Ureter (tissue), 1 donor: ENCODE results near the gene MAP2K2. TPM values are rescaled to one million over a fixed set of nuclear protein-coding genes. Genes with fewer than 3 reads are reported as not detected.

ENCODE experiments used
- DNase-seq: peaks from one replicate; pipeline ENCODE4 v3.0.0-alpha.2; 2020; ENCODE audit warnings: low spot score
- total RNA-seq: library from RNA; stranded (reverse); gene quantifications from one replicate; pipeline ENCODE4 v1.2.4, GENCODE V29; 2023
- donor health status: DM: yes; HTN: yes; CAD: no.

The MAP2K2 gene
- total RNA-seq, 1 donor from 2014 or later = 103 TPM

DNA sequence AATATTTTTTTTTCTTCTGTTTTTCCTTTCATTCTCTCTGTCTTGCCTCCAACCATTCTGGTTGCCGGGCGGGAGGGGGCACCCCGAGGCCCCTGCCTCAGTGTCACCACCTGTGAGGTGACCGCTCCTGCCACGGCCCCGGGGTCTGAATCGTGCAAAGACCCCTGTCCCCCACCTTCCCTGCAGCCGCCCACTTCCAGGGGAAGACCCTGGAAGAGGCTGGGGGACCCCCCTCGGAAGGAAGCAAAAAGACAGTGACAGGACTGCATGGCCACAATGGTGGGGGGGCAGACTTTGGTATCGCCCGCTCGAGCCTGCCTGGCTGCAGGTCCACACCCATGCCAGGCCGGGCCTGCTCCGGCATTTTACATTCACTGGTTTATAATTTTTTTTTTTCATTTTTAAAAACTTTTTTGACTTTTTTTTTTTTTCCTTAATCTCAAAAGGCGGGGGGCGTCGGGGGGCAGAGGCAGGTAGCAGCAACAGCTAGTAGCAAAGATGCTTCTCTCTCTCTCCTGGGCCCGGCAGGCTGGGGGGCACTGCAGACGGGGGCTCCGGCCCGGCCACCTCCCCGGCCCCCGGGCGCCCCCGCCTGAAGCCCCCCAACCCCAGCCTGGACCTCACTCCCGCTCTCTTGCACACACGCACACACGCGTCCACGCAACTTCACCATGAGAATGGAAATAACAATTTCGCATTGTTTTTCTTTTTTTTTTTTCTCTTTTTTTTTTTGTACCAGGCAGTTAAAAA is 79.8 kb downstream of the MAP2K2 start:
- DNase-seq = no peak

DNA sequence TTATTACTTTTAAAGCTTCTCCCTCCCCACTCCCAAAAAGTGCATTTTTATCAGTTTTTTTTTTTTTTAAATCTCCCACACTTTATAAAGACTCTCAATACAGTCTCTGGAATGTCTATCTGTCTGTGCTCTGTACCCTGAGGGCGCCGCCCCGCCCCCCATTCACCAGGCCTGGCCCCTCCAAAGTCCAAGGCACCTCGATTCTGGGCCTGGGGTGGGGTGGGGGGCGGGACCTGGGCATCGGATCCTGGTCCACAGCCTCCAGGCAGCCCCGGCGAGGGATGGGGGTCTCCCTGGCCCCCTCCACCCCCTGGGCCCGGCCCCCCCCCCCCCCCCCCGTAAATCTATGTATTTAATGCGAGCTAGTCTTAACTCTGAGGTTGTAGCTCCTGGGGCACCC is 80.5 kb downstream of the MAP2K2 start:
- no peak for DNase-seq

DNA sequence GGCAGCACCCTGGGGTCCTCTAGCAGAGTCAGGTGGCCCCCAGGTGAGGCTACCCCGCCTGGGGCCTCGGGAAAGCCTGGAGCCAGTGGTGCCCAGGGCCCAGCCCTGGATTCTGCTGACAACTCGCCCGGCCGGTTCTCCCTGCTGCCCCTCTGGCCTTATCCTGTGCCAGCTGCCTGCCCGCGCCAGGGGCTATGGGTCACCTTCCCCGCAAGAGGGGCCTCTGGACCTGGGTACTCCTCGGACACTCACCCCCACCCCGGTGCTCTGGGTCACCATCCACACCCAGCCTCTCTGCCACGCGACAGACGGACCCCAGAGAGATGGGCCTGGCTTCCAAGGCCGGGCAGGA is 81.2 kb downstream of the MAP2K2 start:
- peak; percentile 71 for DNase-seq

DNA sequence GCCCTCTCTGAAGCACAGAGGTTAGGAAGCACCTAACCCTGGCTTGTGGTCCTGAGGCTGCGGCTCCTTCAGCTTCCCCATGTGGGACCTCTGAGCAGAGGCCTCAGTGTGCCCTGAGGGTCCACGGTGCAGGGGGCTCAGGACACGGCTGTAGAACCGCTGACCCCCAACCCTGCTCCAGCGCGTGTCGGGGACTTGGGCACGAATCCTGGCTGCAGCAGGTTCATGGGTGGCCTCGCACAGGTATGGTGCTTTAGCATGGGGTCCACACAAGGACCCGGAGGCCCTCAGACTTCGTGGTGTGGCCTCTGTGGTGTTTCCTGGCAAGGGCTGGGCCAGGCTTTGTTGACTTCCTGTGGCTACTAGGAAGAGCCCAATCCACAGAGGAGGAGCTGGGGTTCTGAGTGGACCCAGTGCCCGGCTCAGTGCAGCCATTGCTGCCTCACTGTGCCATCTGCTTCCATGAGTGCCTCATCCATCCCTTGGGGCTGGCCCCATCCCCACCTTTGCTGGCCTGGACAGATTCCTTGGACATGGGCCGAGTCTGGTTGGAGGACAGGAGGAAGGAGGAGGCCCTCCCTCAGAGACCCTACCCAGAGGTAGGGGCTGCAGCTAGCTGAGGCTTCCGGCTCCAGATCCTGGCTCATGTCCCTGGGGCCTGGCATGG is 81.7 kb downstream of the MAP2K2 start:
- no peak for DNase-seq

Other genes starting within 250 kb of the MAP2K2 start
- gene ATCAY, start 243.4 kb downstream of the MAP2K2 start, total RNA-seq = 4.9 TPM
- gene NMRK2, start 191.1 kb downstream of the MAP2K2 start, total RNA-seq = not detected
- gene DAPK3, start 153.0 kb downstream of the MAP2K2 start, total RNA-seq = 53.0 TPM
- 2,169 TPM for gene EEF2, start 138.7 kb downstream of the MAP2K2 start, total RNA-seq
- gene PIAS4, start 116.4 kb downstream of the MAP2K2 start, total RNA-seq = 27.3 TPM
- gene ZBTB7A, start 57.2 kb downstream of the MAP2K2 start, total RNA-seq = 63.8 TPM
- not detected for gene CREB3L3, start 29.5 kb upstream of the MAP2K2 start, total RNA-seq
- 23.9 TPM for gene SIRT6, start 58.4 kb upstream of the MAP2K2 start, total RNA-seq
- 2.7 TPM for gene ANKRD24, start 58.6 kb upstream of the MAP2K2 start, total RNA-seq
- 1.5 TPM for gene EBI3, start 105.4 kb upstream of the MAP2K2 start, total RNA-seq
- gene YJU2, start 123.0 kb upstream of the MAP2K2 start, total RNA-seq = 22.2 TPM
- not detected for gene SHD, start 155.1 kb upstream of the MAP2K2 start, total RNA-seq
- gene TMIGD2, start 178.3 kb upstream of the MAP2K2 start, total RNA-seq = 1.2 TPM
- not detected for gene FSD1, start 180.5 kb upstream of the MAP2K2 start, total RNA-seq
- 66.8 TPM for gene STAP2, start 214.7 kb upstream of the MAP2K2 start, total RNA-seq
- 30.6 TPM for gene MPND, start 219.4 kb upstream of the MAP2K2 start, total RNA-seq